Vagina (tissue), 2 donors: Measurements from ENCODE around the gene HOXB5. TPM values are rescaled to one million over a fixed set of nuclear protein-coding genes. Genes with fewer than 3 reads are reported as not detected.
A peak's percentile ranks its signal among the peaks of the same experiment; 100 is the strongest.

Experiments
- DNase-seq, 2 donors: peaks; one replicate each; pipeline ENCODE4 v3.0.0-alpha.2; 2017; ENCODE audit errors: extremely low spot score in 2 of 2
- H3K27ac ChIP-seq: fragments of 200-600 bp; sonication (generic); one replicate; pipeline ENCODE4 v1.5.1; 2019
- H3K27me3 ChIP-seq: fragments of 200-600 bp; sonication (generic); one replicate; pipeline ENCODE4 v1.5.1; 2019
- H3K36me3 ChIP-seq, 2 donors: fragments of 200-600 bp; sonication (generic); one replicate each; pipeline ENCODE4 v1.5.1; 2017 to 2019
- H3K4me1 ChIP-seq: fragments of 200-600 bp; sonication (generic); one replicate; pipeline ENCODE4 v1.5.1; 2019
- H3K4me3 ChIP-seq, 2 donors: fragments of 200-600 bp; sonication (generic); 1 replicate in 1 of 2; 2 replicates in 1 of 2; pipeline ENCODE4 v1.5.1; 2016 to 2019
- H3K9me3 ChIP-seq: fragments of 200-600 bp; sonication (generic); one replicate; pipeline ENCODE4 v1.5.1; 2019
- CTCF ChIP-seq, 3 experiments: fragments of 450-650 bp in 2 of 3; fragments of 200-600 bp in 1 of 3; sonication (generic) in 1 of 3; IDR thresholded peaks; one replicate each; pipeline ENCODE4 v1.5.1; 2017 to 2019; ENCODE audit warnings: antibody characterized with exemption in 3 of 3, mild to moderate bottlenecking in 2 of 3, moderate library complexity in 2 of 3
- POLR2A ChIP-seq, 2 donors: fragments of 450-650 bp; IDR thresholded peaks; one replicate each; pipeline ENCODE4 v1.6.1; 2017; ENCODE audit warnings: antibody characterized with exemption in 2 of 2, mild to moderate bottlenecking in 2 of 2, moderate library complexity in 2 of 2
- POLR2AphosphoS5 ChIP-seq, 2 donors: sonication (generic); formaldehyde crosslinking; IDR thresholded peaks; one replicate each; pipeline ENCODE4 v1.9.0; 2017; ENCODE audit warnings: antibody characterized with exemption in 2 of 2, mild to moderate bottlenecking in 2 of 2, low read depth in 1 of 2; ENCODE audit not compliant: insufficient read depth in 1 of 2
- intact Hi-C: fragments of 100-400 bp; cut with DNase I; formaldehyde crosslinking; loops from one replicate; pipeline ENCODE4 v1.15.1; 2023
- total RNA-seq: library from RNA; depleted of rRNA; stranded (reverse); fragments of >200 nt; gene quantifications from one replicate; pipeline ENCODE4 v1.2.3, GENCODE V29; 2016

Gene HOXB5
- total RNA-seq, 1 donor from 2014 or later = 0.74 TPM

GRCh38 chr17:48627623-48628521 is 34.3 kb upstream of the HOXB5 start:
- Histone ChIP-seq H3K27me3 (peaks cover 7% of the 10 kb centered on the region), H3K27ac (no peak overlapping the region), H3K36me3 (no peaks in the 10 kb centered on the region), H3K9me3 (no peaks in the 10 kb centered on the region), H3K4me1 (peaks cover 25% of the 10 kb centered on the region), H3K4me3 (no peak overlapping the region)
- no peak for DNase-seq
- TF ChIP-seq POLR2AphosphoS5 (IDR thresholded peaks at IDR 0.05; ENCODE audit: insufficient read depth in 1 of 2, low read depth in 1 of 2) = no peak
- no peak for TF ChIP-seq CTCF (IDR thresholded peaks at IDR 0.05)
- TF ChIP-seq POLR2A (IDR thresholded peaks at IDR 0.05) = no peak
- intact Hi-C loops = no loop called here

GRCh38 chr17:48627118-48627597 is 33.6 kb upstream of the HOXB5 start:
- H3K27me3 ChIP-seq = peaks cover 10% of the 10 kb centered on the region
- H3K4me3 ChIP-seq = no peak overlapping the region
- no peaks in the 10 kb centered on the region for H3K9me3 ChIP-seq
- peaks cover 25% of the 10 kb centered on the region for H3K4me1 ChIP-seq
- no peak overlapping the region for H3K27ac ChIP-seq
- no peak for DNase-seq
- TF ChIP-seq CTCF (IDR thresholded peaks at IDR 0.05) (no peak), POLR2A (IDR thresholded peaks at IDR 0.05) (no peak), POLR2AphosphoS5 (IDR thresholded peaks at IDR 0.05; ENCODE audit: insufficient read depth in 1 of 2, low read depth in 1 of 2) (no peak)
- no peaks in the 10 kb centered on the region for H3K36me3 ChIP-seq
- intact Hi-C loops = no loop called here

GRCh38 chr17:48626245-48627117 is 32.9 kb upstream of the HOXB5 start, which contains the start of gene HOXB9:
Gene HOXB9 (minus strand): TSS chr17:48626358. CDS start chr17:48626269, 89 bp downstream.
- H3K9me3 ChIP-seq = no peaks in the 10 kb centered on the region
- H3K36me3 ChIP-seq = no peaks in the 10 kb centered on the region
- TF ChIP-seq POLR2A (IDR thresholded peaks at IDR 0.05) (no peak), POLR2AphosphoS5 (IDR thresholded peaks at IDR 0.05; ENCODE audit: insufficient read depth in 1 of 2, low read depth in 1 of 2) (no peak), CTCF (IDR thresholded peaks at IDR 0.05) (no peak)
- H3K4me3 ChIP-seq = peak within 1 kb of the TSS; percentile 35 to 42
- peaks cover 25% of the 10 kb centered on the region for H3K4me1 ChIP-seq
- H3K27me3 ChIP-seq = peaks cover 13% of the 10 kb centered on the region
- no peak within 1 kb of the TSS for H3K27ac ChIP-seq
- intact Hi-C loops = no loop called here
- no peak for DNase-seq

GRCh38 chr17:48625495-48626244 is 32.1 kb upstream of the HOXB5 start:
- Histone ChIP-seq H3K4me3 (peak overlapping the region; percentile 35 to 42), H3K4me1 (peaks cover 25% of the 10 kb centered on the region), H3K27ac (no peak overlapping the region), H3K27me3 (peaks cover 13% of the 10 kb centered on the region), H3K36me3 (no peaks in the 10 kb centered on the region), H3K9me3 (no peaks in the 10 kb centered on the region)
- TF ChIP-seq CTCF (IDR thresholded peaks at IDR 0.05) = no peak
- TF ChIP-seq POLR2A (IDR thresholded peaks at IDR 0.05) = no peak
- no peak for TF ChIP-seq POLR2AphosphoS5 (IDR thresholded peaks at IDR 0.05; ENCODE audit: insufficient read depth in 1 of 2, low read depth in 1 of 2)
- DNase-seq = no peak
- intact Hi-C loops = no loop called here
